NOMO-1 treated with dmso at 0.1 percent for 144 hours (cell line): ENCODE measurements around the gene ZNF609.
"Not testable (repeated sequence)": the region's sequence is repeated elsewhere in the genome, so short reads cannot be mapped to it uniquely, and the experiment has no call there.

ENCODE experiments used
- DNase-seq: peaks from one replicate; lab custom pipeline; 2025; ENCODE audit not compliant: unreplicated experiment; lab: John Stamatoyannopoulos, UW

The ZNF609 gene

DNA sequence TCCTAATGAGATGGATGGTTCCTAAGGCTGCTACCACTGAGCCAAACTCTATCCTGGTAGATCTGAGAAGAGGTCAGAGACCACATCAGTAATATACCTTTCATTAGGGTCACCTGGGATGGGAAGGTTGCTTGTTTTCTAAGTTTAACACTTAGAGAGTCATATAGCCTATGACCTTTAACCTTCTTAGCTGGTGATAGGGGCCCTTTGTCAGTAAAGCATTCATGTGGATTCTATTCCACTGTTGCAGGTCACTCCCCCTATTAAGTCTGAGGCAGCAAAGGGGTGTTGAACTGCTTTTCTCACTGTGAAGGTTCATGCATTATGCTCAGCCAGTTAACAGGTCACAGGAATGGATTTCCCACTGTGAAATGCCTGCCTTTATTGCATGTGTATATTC is 6.1 kb upstream of the ZNF609 start:
- no peak for DNase-seq

DNA sequence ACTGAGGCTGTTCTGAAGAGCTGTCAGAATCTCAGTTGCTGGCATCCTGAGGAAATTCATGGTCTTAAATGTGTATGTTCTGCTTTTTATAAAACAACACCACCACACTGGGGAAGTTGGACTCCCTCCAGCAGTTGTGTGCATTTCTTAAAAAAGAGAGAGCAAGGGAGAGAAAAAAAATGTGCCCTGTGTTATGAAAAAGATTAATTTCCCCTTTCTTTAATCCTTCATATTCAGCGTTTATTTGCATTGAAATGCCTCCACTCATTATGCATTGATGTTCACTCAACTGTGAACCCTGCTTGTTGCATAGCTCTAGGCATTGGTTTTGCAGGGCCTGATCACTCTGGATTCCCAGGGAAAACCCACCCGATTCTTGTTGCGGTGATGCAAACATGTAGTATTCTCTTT is 4.4 kb upstream of the ZNF609 start:
- DNase-seq: peak; percentile 47

DNA sequence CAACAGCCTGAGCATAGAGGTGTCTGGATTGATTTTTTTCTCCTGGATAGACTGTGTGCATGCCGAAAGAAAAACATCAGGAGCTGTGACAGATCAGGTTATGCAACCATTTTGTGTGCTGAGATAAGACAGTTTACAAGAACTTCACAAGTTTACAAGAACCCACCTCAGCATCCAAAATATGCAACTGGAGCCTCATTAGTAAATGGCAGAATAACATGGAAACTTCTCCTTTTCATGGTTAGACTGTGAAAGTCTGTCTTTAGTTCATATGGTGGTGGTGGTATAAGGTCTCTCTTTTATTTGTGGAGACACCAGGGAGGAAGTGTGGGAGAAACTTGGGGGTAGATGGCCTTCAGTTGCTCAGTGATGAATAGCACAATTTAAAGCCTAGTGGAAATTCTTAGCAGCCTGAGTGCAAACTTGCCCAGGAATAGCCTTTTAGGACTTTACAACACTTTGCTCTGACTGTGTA is 3.7 kb upstream of the ZNF609 start:
- DNase-seq: no peak

DNA sequence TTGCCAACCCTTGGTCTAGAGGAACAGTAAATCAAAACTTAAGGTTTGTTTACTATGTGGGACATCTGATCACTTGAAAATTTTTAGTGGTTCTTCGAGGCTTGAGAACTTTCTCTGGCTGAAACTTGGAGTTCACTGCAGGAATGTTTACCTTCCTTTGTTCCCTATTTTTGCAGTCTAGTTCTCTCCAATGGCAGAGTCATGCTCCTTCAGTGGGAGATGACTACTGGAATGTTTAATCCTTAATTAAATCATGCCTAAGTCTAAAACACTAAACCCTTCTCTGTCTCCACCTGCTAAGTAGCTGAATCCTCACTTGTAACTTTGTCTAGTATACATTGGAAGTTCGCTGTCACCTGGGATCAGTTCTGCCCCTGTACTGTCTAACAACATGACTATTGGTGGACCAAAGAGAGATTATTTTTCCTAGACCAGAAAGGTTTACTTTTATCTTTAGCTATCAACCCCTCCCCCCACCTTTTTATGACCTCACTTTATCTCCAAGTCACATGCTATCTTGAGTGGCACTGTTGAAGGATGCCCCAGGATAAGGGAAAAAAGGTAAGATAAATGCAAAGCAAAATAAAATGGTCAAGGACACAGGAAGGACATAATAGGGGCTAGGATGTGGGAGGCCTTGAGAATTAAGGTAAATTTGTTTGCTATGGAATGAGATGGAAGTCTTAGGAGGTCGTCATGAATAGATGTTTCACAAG is 1.2 kb upstream of the ZNF609 start:
- no peak for DNase-seq

DNA sequence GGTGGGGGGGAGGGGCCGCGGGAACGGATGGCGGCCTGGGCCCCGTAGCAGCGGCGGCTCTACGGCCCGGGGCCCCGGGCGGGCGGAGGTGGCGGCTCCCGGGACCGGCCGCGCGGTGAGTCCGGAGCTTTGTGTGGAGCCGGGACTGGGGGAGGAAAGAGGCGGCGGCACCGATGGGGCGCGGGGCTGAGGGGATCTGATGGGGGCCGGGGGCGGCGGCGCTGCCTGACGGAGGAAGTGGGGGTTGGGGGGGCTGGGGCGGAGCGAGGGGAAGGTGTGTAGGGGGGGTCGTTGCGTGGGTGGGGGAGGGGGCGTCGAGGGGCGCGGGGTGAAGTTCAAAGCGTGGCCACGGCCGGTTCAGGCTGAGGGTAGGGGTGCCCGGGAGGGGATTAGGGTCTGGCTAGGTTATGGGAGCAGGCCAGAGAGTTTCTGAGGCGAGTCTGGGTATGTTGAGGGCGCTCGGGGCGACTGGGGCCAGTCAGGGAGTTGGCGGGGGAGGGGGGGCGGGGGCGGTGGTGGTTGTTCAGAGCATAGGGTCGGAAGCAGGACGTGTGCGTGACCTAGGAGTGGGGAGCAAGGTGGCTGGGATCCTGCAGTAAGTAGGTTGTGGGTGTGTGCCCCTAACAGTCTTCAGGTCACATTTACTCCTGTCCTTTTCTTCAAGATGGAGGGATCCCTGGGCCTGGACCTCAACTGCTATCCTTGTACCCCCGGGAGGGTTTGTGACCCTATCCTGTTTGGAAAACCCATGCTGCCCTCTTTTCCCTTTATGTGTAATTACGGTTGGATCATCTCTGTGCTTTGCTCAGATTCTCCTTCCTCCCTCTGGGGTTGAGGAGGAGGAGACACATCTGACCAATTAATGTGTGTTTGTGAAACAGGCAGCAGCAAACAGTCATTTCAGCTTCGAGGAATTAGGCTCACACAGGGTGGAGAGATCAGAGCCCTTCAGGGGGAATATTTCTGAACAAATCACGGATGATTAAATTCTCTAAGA is 644 bp downstream of the ZNF609 start:
- peak; percentile 39 for DNase-seq

DNA sequence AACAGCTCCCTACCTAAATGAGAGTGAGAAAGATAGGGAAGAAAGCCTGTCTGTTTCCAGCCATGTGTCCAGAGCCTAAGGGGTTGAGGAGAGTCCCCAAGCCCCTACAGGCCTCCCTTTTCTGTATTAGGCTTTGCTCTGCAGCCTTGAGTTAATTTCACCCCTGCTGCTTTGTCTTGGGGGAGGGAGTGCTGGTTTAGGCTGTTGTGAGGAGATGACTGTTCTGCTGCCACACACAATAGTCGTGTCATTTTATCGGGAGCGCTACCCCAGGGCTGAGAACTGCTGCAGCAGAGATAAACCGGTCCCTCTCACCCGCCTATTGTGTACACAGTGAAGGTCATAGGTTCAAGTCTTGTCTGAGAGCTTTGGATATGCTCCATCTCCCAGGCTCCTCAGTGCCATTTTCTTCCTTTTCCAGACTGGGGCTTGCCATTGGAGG is 1.4 kb downstream of the ZNF609 start:
- no peak for DNase-seq

DNA sequence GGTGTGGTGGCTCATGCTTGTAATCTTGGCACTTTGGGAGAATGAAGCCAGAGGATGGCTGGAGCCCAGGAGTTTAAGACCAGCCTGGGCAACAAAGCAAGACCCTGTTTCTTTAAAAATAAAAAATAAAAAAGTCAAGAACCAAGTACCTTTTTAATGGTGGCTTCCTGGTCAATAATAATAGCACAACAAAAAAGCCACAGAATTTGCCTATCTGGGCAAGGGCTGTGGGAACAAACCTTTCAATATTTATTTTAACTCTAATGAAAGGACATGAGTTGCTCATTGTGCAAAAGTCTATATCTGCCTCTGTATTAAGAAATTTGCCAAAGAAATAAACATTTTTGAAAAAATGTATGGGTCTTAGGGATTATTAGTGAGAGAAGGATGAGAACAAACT is 2.1 kb downstream of the ZNF609 start:
- no peak for DNase-seq

DNA sequence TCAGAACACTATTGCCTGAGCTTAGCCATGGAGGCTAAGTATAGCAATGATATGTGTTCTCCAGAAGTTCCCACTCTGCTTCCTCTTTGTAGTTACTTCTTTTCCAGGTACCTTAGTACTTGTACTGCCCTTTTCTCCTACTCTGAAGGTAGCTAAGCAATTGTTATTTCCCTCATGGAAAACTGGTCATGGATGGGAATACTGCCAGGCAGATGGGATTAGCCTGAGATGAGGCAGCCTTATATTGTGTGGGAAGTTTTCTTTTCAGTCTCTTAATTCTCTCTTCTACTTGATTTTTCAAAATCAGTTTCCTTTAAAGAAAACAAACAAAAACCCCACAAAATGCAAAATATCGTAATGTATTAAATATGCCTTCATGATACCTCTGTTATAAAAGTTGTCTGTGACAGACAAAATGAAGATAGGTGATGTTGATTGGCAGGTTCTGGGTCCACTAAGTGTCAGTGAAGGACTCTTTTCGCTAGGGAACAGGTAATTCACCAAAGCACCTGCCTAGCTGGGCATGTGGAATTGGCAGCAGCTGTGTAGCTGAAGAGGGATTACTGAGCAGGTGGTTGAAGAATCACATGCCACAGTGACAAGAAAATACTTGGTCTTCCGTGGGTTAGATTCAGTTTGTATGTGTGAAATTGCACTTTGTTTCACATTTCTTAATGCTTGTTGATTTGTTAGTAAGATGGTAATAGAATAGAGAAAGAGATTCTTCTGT is 4.1 kb downstream of the ZNF609 start:
- DNase-seq: no peak

DNA sequence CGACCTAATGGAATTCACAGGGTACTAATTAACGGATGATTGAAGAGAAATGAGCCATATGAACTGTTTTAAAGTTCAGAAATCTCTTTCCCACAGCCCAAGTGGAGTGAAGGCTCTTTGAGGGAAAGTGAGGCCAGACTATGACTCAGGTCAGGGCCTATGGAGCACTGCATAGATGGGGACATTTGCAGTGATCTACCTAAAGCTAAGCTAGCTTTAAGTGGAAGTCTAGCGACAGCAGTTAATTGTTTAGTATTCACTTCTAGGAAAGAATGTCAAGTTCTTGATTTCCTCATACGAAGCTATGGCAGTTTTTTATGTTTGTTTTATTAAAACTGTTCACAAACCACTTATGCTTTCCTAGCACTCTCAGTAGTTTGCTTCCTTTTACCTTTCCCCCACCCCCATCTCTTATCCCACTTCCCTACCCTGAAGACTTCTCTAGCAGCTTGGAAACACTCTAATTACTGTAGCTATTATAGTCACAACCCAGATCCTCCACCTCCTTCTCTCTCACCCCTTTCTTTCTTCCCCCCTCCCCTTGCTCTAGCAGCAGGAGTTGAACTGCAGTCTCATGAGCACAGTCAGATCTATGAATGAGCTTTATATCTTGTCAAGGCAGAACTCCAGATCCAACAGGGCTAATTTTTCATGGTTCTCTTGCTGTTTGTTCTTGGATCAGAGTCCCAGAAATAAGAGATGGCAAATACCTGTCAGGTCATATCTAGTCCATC is 6.2 kb downstream of the ZNF609 start:
- no peak for DNase-seq

DNA sequence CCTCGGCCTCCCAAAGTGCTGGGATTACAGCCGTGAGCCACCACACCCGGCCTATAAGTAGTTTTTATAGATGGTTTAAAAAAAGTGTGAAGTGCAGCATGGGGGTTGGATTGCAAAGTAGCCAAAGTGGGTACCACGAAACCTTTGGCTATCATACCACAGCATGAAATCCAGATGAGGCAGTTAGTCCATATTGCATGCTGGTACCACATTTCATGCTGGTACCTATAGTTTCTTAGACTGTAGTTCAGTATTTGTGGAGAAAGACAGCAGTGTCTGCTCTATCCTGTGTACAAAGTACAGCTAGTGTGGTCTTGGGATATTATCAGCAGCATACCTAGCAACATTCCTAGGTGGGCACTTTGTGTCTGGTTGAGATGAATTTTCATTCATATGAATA is 11.8 kb downstream of the ZNF609 start:
- no peak for DNase-seq

DNA sequence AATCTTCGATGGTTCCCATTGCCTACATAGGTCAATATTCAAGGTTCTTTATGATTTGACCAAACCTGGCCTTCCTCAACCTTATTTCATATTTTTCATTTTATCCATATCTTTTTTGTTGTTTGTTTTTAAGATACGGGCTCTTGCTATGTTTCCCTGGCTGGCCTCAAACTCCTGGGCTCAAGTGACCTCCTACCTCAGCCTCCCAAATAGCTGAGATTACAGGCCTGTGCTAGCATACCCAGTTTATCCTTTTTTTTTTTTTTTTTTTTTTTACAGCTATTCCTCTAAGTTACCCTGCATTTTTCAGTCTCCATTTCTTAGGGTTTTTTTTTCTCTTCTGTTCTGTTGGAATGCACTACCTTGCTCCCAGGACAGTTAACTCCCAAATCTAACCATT is 14.5 kb downstream of the ZNF609 start:
- DNase-seq: no peak

DNA sequence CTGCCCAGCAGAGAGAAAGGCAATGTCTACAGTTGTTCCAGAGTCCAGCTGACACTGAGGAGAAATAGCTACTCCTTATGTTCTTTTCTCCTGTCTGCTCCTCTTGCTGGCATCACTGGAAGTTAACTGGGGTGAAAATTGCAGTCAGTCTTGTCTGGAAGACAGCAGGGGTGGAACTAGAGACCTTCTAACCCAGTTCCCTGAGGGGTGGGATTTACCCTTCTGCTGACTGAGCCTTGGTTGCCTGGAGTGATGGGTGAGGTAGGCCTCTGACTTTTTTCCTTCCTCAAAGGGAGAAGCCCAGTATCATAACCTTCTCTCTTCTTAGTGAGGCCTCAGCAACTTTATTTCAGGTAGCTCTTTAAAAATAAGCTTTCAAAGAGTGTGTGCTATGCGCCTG is 16.2 kb downstream of the ZNF609 start:
- no peak for DNase-seq

DNA sequence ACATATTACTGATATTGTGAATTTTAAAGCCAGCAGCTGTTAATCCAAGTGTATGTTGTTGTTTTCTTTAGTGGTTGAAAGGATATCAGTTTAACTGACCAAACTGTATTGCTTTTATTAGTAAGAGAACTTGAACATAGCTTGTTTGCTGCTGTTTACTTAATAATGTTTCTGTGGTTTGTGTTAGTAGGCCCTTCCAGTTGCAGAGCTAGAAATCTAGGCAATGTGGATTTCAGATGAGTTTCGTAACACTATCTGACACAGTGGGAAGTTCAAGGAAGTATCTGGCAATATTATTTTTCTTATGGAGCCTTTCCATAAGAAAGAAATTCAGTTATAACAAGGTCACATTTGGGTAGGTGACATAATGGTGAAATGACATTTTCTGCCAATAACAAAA is 18.5 kb downstream of the ZNF609 start:
- DNase-seq: no peak

DNA sequence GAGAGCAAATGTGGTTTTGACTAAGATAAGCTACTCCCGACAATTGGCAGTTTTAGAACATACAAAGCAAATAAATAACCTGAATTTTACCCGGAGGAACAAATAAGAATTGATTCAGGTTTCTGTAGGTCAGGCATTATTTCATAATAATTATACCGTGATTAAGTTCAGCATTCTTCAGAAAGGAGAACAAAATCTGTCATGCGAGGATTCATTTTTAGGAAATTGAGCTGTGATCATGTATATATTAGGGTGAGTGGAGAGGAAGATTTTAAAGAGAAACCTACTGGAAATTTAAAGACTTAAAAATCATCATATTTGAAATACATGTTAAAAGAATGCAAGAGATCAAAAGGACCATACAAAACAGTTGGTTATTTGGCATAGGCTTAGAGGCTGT is 20.5 kb downstream of the ZNF609 start:
- DNase-seq: no peak

DNA sequence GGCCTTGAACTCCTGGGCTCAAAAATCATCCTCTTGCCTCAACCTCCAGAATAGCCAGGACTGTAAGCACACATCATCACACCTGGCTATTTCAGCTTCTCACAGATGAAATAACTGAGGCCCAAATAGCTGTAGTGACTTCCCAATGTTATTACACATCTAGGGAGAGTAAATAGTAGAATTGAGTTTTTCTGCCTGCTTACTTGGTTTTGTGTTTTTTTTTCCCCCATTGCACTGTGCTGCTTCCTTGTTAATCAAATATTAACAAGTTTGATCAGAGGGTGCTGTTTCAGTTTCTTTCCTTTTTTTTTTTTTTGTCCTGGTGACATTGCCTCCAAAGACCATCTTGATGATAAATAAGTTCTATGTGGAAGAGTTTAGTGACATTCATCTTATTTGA is 23.4 kb downstream of the ZNF609 start:
- DNase-seq: no peak

DNA sequence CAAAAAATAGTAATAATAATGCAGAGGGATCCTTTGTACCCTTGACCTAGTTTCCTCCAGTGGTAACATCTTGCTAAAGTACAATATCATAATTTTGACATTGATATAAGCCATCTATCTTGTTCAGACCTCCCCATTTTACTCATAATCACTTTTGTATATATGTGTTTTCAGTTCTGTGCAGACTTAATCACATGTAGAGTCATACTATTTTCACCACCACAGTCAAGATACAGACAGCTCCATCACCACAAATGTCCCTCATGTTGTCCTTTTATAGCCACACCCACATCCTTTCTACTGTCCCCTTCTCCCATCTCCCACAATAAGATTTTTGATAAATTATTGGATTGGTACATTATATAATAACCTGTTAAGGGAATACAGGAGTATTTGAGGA is 25.4 kb downstream of the ZNF609 start:
- DNase-seq: no peak

DNA sequence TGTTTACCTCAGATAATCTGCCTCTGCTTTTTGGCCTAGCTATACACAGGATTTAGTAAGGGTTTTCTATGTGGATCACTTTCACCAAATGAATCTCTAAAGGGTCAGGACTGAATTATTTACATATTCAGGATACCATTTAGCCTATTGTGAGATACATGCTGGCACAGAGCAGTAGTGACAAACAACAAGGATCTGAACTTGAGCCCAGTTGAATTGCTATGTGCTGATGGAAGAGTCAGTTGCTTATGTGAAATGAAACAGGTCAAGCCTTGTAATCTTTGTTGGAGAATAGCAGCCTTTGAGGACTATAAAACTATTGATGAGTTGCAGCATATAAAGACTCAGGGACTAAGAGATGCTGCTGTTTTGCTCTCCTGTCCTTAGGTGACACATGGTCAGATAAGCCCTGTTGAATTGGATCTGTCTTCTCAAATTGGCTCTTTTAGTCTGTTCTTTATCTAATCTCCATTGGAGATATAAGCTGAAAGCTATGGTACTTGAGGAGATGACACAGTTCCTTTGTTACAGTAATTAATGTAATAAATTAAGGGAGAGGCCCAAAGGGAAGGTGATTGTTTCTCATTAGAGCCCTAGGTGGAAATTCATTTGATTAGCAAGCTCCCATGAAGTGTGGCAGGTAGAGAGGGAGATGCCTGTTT is 30.4 kb downstream of the ZNF609 start:
- DNase-seq: no peak

DNA sequence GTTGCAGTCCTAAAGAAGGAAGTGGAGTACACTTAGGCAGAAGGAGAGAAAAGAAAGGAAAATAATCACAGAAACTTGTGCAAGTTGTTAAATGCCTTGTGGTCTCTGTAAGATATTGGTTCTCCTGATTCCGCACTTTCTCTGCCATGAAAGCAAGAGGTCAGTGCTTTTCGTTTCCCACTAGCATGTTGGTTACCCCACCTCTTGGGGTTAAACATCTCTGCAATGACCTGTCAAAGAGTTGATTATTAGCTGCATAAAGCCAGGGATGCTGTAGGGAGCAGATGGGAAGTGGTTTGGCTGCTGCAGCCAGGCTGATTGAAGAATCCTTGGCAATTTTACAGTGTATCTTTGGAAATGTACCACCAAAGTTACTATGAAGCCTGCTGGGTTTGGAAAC is 33.3 kb downstream of the ZNF609 start:
- no peak for DNase-seq

DNA sequence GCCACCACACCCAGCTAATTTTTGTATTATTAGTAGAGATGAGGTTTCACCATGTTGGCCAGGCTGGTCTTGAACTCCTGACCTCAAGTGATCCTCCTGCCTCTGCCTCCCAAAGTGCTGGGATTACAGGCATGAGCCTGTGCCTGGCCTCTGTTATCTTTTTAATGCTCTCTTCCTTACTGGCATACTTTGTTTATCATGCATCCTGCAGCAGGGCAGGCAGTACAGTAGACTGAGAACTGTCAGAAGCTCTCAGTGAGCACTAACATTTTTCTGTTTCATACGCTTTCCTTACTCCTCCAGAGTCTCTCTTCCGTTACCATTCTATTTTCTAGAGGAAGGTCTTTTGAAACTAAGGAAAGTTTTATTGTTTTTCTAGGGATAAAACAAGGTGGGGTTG is 35.6 kb downstream of the ZNF609 start:
- not testable (repeated sequence) for DNase-seq

DNA sequence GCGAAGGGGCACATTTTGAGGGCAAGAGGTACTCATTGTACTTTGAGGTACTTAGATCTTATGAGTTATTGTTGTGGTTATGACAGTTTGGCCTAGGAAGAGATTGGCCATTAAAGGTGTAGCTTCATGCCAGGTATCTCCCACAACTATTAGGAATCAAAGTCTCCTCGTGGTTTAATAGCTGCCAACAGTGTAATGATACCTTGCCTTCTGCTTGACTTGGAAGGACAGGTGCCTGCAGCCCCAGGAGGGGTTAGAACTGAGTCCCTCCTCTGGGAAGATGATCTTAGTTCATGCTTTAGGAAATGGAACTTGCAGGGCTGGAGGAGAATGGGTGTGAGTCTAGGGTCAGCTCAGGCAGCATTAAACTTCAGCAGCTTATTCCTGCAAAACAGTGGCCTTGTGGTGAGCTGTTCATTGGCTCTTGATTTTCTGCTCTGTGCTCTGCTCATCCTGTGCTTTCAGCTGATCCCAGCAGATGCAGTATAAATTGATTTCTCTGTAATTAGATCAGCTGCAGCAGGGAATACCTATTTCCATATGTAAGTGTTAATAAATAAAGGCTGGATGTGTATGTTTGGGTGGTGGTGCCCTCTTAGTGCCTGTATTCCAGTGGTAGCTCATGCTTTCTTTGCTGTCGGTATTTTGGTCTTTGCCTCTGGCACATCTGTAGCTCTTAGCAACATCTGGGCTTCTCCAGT is 40.5 kb downstream of the ZNF609 start:
- DNase-seq: no peak
